SJCRH30 (cell line): ENCODE measurements around the gene DEDD. TPM values are rescaled to one million over a fixed set of nuclear protein-coding genes. Genes with fewer than 3 reads are reported as not detected.
A peak's percentile ranks its signal among the peaks of the same experiment; 100 is the strongest.

Experiments used
- DNase-seq, 2 experiments: peaks; one replicate each; pipeline ENCODE4 v3.0.0-alpha.2; 2015 to 2020
- H3K27ac ChIP-seq: fragments of 250-450 bp; sonication (Bioruptor Pico); 2 replicates; pipeline ENCODE4 v1.5.1; 2020; ENCODE audit warnings: mild to moderate bottlenecking, moderate library complexity
- H3K27me3 ChIP-seq: fragments of 250-450 bp; sonication (Bioruptor Pico); 2 replicates; pipeline ENCODE4 v1.5.1; 2020; ENCODE audit warnings: mild to moderate bottlenecking, moderate library complexity
- H3K36me3 ChIP-seq: fragments of 250-450 bp; sonication (Bioruptor Pico); 2 replicates; pipeline ENCODE4 v1.5.1; 2020; ENCODE audit warnings: mild to moderate bottlenecking, moderate library complexity
- H3K4me1 ChIP-seq: fragments of 250-450 bp; sonication (Bioruptor Pico); 2 replicates; pipeline ENCODE4 v1.5.1; 2020; ENCODE audit warnings: mild to moderate bottlenecking, moderate library complexity
- H3K4me3 ChIP-seq: fragments of 250-450 bp; sonication (Bioruptor Pico); 2 replicates; pipeline ENCODE4 v1.5.1; 2020; ENCODE audit warnings: mild to moderate bottlenecking, moderate library complexity
- H3K9me3 ChIP-seq: fragments of 250-450 bp; sonication (Bioruptor Pico); replicated peaks from 2 replicates; pipeline ENCODE4 v1.5.1; 2020; ENCODE audit warnings: mild to moderate bottlenecking, moderate library complexity
- total RNA-seq: library from RNA; depleted of rRNA; stranded (reverse); fragments of >200 nt; shearing (Covaris generic); gene quantifications from 2 replicates; pipeline ENCODE4 v1.2.3, GENCODE V29; 2014

Gene DEDD
- total RNA-seq, 1 experiment from 2014 or later = 24.1 TPM

- Histone ChIP-seq H3K9me3 (no peaks in the 10 kb centered on the region), H3K27ac (no peak overlapping the region), H3K27me3 (no peaks in the 10 kb centered on the region), H3K4me3 (no peak overlapping the region), H3K4me1 (no peaks in the 10 kb centered on the region), H3K36me3 (peaks cover 27% of the 10 kb centered on the region)
- DNase-seq = no peak
Observed at GRCh38 chr1:161168906-161169305, 36.4 kb upstream of the DEDD start.

DNA sequence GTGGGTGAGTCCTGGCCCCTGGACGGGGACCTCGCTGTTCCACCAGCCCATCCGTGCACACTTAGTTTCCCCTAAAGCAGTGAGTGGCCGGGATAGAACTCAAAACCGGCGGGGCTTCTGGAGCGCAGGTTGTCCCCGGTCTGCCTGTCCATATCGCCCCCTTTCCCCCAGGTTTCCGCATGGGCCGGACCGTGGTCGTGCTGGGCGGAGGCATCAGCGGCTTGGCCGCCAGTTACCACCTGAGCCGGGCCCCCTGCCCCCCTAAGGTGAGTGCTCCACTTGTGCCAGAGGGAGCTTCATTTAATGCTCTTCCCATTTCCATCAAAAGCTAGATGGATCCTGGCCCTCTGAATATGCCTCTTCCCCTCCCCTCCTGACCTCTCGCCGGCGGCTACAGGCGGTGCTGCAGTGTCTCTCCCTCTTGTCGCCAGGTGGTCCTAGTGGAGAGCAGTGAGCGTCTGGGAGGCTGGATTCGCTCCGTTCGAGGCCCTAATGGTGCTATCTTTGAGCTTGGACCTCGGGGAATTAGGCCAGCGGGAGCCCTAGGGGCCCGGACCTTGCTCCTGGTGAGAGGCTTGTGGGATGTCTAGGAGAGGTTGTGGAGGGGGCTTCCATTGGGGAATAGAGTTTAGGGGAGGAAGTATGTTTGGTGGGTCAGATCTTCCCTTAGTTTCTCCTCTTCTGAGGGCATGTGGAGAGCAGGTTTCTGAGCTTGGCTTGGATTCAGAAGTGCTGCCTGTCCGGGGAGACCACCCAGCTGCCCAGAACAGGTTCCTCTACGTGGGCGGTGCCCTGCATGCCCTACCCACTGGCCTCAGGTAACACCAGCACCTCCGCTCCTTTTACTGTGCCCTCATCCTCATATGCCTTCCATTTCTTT lies 34.4 kb upstream of the DEDD start:
- Histone ChIP-seq H3K9me3 (no peaks in the 10 kb centered on the region), H3K4me3 (peak overlapping the region; percentile 69), H3K4me1 (no peaks in the 10 kb centered on the region), H3K27me3 (no peaks in the 10 kb centered on the region), H3K36me3 (peaks cover 9% of the 10 kb centered on the region), H3K27ac (peak overlapping the region; percentile 6; the same call in 1 of the 2 replicates)
- DNase-seq = peak; percentile 19 to 37

DNA sequence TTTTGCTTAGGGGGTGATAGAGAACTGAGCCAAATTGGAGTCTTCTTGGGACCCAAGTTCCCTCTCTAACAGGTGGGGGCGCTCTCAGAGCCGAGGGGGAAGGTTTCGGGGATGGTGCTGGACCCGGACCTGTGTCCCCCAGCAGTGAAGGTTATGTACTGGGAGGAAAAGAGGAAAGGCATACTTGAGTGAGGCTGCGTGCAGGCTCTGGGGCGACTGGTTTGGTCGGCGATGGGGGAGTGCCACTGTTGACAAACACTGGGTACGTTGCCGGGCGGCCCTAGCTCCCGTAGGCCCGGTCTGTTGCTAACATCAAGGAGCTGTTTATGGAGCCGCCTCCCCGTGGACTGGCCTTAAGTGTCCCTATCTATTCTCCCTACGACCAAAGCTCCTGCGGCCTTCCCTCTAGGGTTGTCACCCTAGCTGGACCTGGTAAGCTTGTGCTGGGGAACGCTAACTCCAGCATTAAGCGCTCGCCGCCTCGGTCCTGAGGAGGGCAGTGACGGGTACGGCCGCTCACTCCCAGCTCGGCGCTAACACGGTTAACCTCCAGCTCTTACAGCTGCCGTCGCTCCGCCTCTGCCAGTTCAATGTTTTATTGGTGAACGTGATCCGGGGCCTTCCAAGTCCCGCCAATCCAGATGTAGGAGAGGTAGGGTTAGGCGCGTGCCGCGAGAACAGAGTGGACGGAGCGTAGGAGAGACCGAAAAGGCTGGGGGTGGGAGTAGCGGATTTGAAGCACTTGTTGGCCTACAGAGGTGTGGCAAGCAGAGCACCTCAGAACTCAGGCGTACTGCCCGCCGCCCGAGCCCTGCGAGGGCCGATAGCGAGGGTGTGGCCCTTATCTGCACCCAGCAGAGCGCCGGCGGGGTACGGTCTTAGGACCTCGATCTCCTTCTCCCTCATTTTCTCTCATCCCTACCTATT lies 33.5 kb upstream of the DEDD start, which contains the start of gene PPOX:
Gene PPOX, plus strand, starts transcription at position 685 of the 927 bp plus-strand sequence. CDS start 422 bp downstream, outside the sequence.
- Histone ChIP-seq H3K4me3 (peak within 1 kb of the TSS; percentile 69), H3K9me3 (no peaks in the 10 kb centered on the region), H3K4me1 (no peaks in the 10 kb centered on the region), H3K27me3 (no peaks in the 10 kb centered on the region), H3K27ac (peak within 1 kb of the TSS; percentile 6; the same call in 1 of the 2 replicates), H3K36me3 (peaks cover 2% of the 10 kb centered on the region; the same call in 1 of the 2 replicates)
- DNase-seq = peak; percentile 94 to 97

DNA sequence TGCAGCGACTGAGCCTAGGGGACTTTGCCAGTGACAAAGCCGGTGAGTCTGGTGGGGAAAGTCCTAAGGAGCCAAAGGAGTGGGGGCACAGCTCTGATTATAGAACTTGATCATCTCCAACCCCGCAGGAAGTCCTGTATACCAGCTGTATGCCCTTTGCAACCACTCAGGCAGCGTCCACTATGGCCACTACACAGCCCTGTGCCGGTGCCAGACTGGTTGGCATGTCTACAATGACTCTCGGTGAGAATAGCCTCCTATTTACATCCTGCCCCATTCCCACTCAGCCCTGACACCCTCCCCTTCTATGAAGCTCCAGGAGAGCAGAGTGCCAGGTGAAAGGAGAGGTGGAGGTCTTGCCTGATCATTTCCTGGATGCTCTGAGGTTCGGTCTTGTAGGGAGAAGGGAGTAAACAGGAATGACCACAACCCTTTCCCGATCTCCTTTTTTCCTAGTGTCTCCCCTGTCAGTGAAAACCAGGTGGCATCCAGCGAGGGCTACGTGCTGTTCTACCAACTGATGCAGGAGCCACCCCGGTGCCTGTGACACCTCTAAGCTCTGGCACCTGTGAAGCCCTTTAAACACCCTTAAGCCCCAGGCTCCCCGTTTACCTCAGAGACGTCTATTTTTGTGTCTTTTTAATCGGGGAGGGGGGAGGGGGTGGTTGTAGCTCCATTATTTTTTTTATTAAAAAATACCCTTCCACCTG lies 32.6 kb upstream of the DEDD start:
- Histone ChIP-seq H3K9me3 (no peaks in the 10 kb centered on the region), H3K27me3 (no peaks in the 10 kb centered on the region), H3K4me3 (peak overlapping the region; percentile 69), H3K36me3 (peaks cover 2% of the 10 kb centered on the region; the same call in 1 of the 2 replicates), H3K27ac (no peak overlapping the region), H3K4me1 (no peaks in the 10 kb centered on the region)
- DNase-seq = no peak

- no peak for DNase-seq
Observed at GRCh38 chr1:161163793-161164192, 31.3 kb upstream of the DEDD start.

DNA sequence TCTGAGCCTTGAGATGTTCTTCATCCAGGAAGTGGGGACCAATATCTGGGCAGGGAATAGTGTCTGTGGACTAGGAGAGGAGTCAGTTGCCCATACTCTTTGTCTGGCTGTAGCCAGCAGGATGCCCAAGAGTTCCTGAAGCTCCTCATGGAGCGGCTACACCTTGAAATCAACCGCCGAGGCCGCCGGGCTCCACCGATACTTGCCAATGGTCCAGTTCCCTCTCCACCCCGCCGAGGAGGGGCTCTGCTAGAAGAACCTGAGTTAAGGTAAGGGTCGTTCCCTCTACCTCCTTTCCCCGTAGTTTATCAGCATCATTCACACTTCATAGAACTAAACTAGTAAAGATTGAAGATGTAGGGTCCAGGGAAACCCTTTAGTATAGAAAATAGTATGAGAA lies 30.3 kb upstream of the DEDD start:
- Histone ChIP-seq H3K4me3 (no peak overlapping the region), H3K4me1 (no peaks in the 10 kb centered on the region; the same call in 1 of the 2 replicates), H3K36me3 (no peaks in the 10 kb centered on the region), H3K27ac (no peak overlapping the region), H3K9me3 (no peaks in the 10 kb centered on the region), H3K27me3 (no peaks in the 10 kb centered on the region)
- no peak for DNase-seq

More at GRCh38 chr1:161163793-161164192, 31.3 kb upstream of the DEDD start:
- no peaks in the 10 kb centered on the region for H3K9me3 ChIP-seq
- no peak overlapping the region for H3K4me3 ChIP-seq
- no peaks in the 10 kb centered on the region for H3K27me3 ChIP-seq
- H3K36me3 ChIP-seq = no peaks in the 10 kb centered on the region
- H3K27ac ChIP-seq = no peak overlapping the region
- H3K4me1 ChIP-seq = no peaks in the 10 kb centered on the region; the same call in 1 of the 2 replicates

DNA sequence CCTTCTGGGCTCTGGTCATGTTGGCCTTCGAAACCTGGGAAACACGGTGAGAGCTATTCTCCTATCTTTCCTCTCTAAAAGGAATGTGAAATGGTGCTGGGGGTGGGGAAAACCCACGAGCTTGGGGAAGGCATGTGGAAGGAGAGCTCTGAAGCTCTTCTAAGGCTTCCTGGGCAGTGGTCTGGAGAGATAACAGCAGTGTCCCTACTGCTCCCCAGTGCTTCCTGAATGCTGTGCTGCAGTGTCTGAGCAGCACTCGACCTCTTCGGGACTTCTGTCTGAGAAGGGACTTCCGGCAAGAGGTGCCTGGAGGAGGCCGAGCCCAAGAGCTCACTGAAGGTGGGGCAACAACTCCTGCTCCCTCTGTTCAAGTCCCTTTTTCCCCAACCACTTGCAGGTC lies 29.6 kb upstream of the DEDD start:
- no peak overlapping the region for H3K4me3 ChIP-seq
- no peaks in the 10 kb centered on the region; the same call in 1 of the 2 replicates for H3K4me1 ChIP-seq
- no peak for DNase-seq
- H3K9me3 ChIP-seq = no peaks in the 10 kb centered on the region
- H3K27me3 ChIP-seq = no peaks in the 10 kb centered on the region
- no peaks in the 10 kb centered on the region for H3K36me3 ChIP-seq
- no peak overlapping the region for H3K27ac ChIP-seq

DNA sequence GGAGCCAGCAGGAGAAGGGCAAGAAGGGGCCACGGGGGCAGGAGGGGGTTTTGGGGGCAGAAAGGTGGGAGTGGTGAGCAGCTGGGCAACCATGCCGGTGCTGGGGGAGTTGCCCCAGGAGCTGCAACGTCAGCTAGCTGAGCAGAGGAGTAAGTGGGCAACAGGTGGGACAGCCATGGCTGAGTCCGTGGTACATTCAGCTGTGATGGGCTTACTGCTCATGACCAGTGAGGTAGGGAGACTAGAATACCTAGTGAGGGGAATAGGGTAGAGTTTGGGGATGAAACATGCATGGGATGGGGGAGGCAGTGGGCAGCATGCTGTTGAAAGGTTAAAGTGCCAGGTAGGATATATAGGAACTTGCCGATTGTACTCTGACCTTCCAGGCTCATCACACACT lies 29.2 kb upstream of the DEDD start:
- H3K27ac ChIP-seq = no peak overlapping the region
- H3K4me1 ChIP-seq = no peaks in the 10 kb centered on the region; the same call in 1 of the 2 replicates
- no peaks in the 10 kb centered on the region for H3K36me3 ChIP-seq
- no peak for DNase-seq
- H3K9me3 ChIP-seq = no peaks in the 10 kb centered on the region
- no peaks in the 10 kb centered on the region for H3K27me3 ChIP-seq
- H3K4me3 ChIP-seq = no peak overlapping the region

- DNase-seq = no peak
- no peaks in the 10 kb centered on the region for H3K36me3 ChIP-seq
- H3K4me3 ChIP-seq = no peak overlapping the region
- H3K27ac ChIP-seq = no peak overlapping the region
- no peaks in the 10 kb centered on the region for H3K27me3 ChIP-seq
- H3K9me3 ChIP-seq = no peaks in the 10 kb centered on the region
- no peaks in the 10 kb centered on the region; the same call in 1 of the 2 replicates for H3K4me1 ChIP-seq
Observed at GRCh38 chr1:161160671-161161145, 28.2 kb upstream of the DEDD start.

DNA sequence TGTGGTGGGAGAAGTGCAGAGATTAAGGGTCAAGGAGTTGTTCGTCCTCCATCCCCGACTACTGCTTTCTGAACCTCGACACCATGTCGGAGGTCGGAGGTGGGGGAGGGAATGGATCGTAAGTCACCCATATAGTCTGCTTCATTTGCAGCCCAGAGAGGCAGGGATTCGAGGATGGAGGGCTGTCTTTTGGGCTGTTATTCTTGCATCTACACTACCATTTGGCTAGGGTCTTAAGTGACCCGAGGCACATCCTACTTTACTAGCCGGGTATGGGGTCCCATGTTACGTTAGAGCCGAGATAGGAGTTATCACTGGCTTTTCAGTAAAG lies 27.4 kb upstream of the DEDD start:
- H3K27me3 ChIP-seq = no peaks in the 10 kb centered on the region
- no peaks in the 10 kb centered on the region; the same call in 1 of the 2 replicates for H3K4me1 ChIP-seq
- no peak for DNase-seq
- H3K27ac ChIP-seq = peak overlapping the region; percentile 87
- no peaks in the 10 kb centered on the region for H3K9me3 ChIP-seq
- peak overlapping the region; percentile 79 for H3K4me3 ChIP-seq
- H3K36me3 ChIP-seq = no peaks in the 10 kb centered on the region

DNA sequence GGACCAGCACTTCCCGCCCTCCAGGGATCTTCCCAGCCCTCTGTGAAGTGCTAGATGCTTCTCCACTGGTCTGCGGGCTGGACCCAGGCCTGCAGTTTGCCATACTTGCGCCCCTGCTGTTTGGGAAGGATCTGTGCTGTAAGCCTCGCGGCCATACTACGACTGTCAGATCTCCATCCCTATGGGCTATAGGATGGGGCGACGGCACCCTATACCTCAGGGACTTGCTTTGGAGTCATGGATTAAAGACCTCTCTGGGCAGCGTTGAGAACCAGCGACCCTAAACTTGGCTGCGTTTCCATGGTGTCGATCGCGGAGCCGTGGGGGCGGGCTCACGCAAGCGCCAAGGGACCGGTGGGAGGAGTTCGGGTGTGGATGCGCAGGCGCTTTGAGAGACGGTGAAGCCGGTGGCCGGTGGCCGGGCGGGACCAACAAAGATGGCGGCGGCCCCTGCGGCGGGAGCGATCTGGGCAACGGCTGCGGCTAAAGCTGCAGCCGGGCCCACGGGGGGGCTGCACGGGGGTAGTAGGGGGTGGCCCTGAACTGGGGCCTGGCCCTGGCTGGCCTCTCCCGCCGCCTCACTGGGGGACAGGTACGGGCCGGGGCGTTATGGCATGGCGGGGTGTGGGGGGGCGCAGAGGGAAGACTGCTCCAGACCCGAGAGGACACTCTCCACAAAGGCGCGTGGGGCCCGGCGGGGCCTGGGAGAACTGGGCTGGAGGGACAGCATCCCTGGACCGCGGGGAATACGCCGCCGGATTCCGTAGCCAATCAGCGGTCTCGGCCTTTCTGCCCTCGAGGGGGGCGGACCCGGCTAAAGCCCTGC lies 26.8 kb upstream of the DEDD start, which contains the start of gene USP21:
Gene USP21, plus strand, starts transcription at position 414 of the 826 bp plus-strand sequence. CDS start 1,141 bp downstream, outside the sequence.
- DNase-seq = peak; percentile 89 to 93
- Histone ChIP-seq H3K4me1 (no peaks in the 10 kb centered on the region; the same call in 1 of the 2 replicates), H3K27ac (peak within 1 kb of the TSS; percentile 87), H3K4me3 (peak within 1 kb of the TSS; percentile 79), H3K27me3 (no peaks in the 10 kb centered on the region), H3K36me3 (no peaks in the 10 kb centered on the region), H3K9me3 (no peaks in the 10 kb centered on the region)

DNA sequence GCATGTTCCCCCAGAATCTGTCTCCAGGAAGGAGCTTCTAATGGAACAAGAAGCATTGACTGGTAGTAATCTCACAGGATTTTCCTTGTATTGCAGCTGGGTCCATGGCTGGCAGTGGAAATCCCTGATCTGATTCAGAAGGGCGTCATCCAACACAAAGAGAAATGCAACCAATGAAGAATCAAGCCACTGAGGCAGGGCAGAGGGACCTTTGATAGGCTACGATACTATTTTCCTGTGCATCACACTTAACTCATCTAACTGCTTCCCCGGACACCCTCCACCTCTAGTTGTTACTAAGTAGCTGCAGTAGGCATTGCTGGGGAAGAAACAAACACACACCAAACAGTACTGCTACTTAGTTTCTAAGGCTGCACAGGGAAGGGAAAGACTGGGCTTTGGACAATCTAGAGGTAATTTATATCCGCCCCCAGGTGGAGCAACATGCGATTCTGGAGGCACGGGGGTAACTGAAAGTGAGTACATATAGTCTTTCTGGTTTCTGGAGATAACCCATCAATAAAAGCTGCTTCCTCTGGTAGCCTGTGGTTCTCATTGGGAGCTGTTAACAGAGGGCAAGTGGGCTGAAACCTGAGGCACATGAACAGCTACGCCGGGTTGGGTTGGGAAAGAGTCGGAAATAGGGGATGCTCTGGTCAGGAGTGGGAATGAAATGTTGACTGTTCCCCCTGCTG lies 26.0 kb upstream of the DEDD start:
- peak overlapping the region; percentile 79; the same call in 1 of the 2 replicates for H3K4me3 ChIP-seq
- H3K36me3 ChIP-seq = no peaks in the 10 kb centered on the region
- no peak overlapping the region for H3K27ac ChIP-seq
- no peaks in the 10 kb centered on the region for H3K9me3 ChIP-seq
- DNase-seq = no peak
- no peaks in the 10 kb centered on the region; the same call in 1 of the 2 replicates for H3K4me1 ChIP-seq
- H3K27me3 ChIP-seq = no peaks in the 10 kb centered on the region

DNA sequence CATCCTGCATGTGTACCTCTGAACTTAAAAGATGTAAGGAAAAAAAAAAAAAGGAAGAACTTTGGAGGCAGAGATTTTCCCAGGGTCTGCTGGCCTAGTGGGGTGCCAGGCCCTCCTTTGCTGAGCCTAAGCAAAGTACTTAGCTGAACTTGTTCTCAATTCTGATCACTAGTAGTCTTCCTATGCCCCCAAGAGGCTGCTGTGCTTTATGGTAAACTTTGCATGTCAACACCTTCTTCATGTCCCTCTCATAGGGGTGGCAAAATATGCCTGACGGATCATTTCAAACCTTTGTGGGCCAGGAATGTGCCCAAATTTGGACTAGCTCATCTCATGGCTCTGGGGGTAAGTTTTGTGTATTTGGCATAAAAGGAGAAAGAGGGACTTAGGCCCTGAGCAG lies 25.4 kb upstream of the DEDD start:
- H3K27ac ChIP-seq = no peak overlapping the region
- H3K4me3 ChIP-seq = no peak overlapping the region
- no peak for DNase-seq
- no peaks in the 10 kb centered on the region for H3K27me3 ChIP-seq
- no peaks in the 10 kb centered on the region for H3K9me3 ChIP-seq
- no peaks in the 10 kb centered on the region; the same call in 1 of the 2 replicates for H3K4me1 ChIP-seq
- no peaks in the 10 kb centered on the region for H3K36me3 ChIP-seq
